NCI-H2227 (cell line): ENCODE measurements around the gene EPX.

Experiments
- DNase-seq: peaks from one replicate; lab custom pipeline; 2025; ENCODE audit not compliant: unreplicated experiment; lab: John Stamatoyannopoulos, UW

EPX gene

GRCh38 chr17:58184986-58185761 lies 7.4 kb upstream of the EPX start:
- no peak for DNase-seq

DNA sequence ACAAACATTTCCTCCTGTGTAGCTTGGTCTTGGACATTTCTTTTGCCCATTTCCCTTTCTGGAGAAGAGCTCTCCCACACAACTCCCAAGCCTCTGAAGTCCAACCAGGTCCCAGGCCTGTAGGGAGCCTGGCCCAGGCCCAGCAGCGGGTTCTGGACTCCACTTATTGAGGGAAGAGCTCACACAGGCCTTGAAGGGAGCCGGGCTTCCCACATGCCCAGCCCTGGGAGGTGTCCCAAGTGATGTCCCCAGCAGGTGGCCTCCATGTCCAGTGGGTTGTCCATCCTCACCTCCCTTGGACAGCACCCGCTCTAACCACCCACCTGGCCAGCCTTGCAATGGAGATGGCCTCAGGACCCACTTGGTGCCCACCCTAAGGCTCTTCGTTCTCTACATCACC lies 5.9 kb upstream of the EPX start:
- DNase-seq, result no peak

GRCh38 chr17:58187063-58187462 lies 5.5 kb upstream of the EPX start:
- DNase-seq, result no peak

DNA sequence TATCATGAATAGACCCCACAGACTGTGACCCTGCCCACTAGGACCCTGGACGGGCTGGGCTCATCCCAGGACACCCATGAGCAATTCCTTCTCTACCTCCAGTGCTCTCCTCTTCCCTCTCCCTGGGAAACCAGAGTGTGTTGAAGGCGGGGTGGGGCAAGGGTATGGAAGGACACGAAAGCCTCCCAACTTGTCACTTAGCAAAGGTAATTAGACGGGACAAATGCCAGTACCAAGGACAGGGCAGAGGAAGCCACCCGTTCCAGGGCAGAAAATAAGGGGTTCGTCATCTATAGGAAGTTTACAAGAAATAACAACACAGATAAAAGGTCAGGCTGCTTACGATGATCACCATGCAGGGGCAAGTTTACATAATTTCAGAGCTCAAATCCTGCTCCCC lies 4.9 kb upstream of the EPX start:
- DNase-seq, result no peak

DNA sequence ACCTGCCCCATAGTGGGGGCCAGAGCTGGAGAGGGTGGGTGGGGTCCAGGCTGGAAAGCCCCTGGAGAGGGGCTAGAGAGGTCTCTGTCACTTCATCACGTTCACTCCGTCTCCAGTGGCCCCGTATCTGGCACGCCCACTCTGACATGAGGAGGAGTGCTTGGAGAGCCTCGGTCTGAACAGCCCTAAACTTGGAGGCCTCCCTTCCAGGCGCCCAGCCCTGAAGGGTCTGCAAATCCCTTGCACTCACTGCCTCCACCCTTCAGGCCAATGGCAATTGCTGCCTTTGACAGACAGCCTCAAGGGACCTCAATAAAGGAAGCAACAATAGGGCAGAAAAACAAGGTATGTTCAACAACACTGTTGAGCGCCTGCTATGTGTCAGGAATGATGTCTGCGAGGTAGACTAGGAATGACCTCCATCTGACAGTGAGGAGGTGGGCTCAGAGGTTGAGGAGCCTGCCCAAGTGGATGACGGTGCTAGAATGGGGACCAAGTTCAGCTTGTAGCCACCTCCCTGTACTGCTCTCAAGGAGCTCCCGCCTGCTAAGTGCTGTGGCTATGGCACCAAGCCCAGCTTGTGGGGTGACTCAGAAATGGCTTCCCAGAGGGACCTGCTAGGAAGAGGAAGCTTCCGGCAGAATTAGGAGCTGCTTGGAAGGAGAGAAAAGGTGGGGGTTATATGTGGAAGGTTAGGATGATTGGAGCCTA lies 2.9 kb upstream of the EPX start:
- no peak for DNase-seq

DNA sequence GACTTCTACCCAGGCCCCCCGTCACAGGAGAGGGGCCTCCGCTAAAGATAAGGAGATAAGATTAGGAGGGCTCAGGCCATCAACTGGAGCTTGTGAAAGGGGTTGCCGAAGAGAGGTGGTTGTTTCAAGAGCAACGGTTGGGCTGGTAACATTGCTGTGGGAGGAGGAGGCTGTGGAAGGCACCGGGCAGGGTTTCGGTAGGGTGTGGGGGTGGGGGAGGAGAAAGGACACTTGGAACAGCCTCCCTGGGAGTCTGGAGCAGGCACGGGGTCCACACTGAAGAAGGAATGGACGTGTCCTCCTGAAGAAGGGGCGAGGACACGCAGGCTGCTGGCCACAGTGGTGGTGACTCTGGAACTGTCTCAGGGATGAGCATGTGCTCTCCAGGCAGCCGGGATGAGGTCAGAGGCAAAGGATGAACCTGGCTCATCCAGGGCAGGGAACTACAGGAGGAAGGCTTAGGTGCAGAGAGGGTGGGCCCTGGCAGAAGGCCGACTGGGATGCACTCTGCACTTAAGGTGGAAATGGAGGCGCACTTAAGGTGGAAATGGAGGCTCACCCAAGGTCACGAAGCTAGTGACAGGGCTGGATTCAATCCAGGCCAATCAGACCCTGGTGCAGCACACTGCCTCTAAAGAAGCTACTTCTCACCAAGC lies 1.2 kb upstream of the EPX start:
- DNase-seq, result no peak

DNA sequence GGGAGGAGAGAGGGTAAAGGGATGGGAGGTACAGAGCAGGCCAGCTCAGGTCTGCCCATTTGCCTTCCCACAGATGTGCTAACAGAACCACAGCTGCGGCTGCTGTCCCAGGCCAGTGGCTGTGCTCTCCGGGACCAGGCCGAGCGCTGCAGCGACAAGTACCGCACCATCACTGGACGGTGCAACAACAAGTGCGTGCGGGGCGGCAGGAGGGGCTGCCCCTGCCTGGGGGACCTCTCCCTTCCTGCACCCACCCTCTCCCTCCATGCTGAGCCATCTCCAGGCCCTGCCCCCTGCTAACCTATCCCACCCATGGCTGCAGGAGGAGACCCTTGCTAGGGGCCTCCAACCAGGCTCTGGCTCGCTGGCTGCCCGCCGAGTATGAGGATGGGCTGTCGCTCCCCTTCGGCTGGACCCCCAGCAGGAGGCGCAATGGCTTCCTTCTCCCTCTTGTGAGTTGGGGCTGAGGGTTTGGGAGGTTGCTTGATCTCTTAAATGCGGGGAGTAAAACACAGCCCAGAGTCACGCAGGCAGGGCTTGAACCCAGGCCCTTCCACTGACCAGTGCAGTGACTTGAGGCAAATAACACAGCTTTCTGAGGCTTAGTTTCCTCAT lies 1.2 kb downstream of the EPX start:
- DNase-seq, result no peak

- DNase-seq, result no peak
Observed at GRCh38 chr17:58195518-58196123, 3.1 kb downstream of the EPX start.

DNA sequence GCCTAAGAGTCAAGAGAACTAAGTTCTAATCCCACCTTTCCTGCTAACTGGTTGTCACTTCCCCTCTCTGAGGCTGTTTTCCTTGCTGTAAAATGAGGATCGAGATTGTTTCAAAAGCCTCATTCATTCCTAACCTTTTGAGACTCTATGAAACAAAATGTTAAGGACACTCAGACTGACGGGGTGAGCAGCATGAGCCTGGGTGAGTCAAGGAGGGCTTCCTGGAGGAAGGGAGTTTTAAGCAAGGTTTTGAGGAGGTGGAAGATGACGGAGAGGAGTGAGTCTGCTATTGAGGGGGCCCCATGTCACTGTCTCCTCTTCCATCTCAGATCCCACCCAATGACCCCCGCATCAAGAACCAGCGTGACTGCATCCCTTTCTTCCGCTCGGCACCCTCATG lies 4.1 kb downstream of the EPX start:
- DNase-seq, result no peak

DNA sequence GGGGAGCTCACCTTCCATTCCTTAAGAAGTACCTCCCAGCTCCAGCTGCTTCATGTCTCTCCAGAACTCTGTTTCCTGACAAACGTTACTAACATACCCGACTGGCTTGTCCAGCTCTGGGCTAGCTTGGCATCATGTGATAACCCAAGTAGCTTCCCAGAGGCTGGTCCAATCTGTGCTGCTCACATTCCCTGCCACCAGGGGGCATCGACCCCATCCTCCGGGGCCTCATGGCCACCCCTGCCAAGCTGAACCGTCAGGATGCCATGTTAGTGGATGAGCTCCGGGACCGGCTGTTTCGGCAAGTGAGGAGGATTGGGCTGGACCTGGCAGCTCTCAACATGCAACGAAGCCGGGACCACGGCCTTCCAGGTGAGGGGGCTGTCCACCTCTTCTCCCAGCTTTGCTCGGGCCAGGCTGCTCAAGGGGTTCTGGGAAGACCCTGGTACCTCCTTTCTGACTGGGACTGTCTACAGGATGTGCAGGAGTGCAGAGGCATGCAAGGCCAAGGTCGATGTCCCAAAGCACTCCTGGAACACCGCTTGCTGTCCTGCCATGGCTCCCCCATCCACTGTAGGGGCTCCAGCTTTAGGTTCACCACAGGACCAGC lies 7.6 kb downstream of the EPX start:
- peak; percentile 83 for DNase-seq

- no peak for DNase-seq
Observed at GRCh38 chr17:58202859-58203258, 10.3 kb downstream of the EPX start.

GRCh38 chr17:58204796-58205195 lies 12.3 kb downstream of the EPX start:
- no peak for DNase-seq

DNA sequence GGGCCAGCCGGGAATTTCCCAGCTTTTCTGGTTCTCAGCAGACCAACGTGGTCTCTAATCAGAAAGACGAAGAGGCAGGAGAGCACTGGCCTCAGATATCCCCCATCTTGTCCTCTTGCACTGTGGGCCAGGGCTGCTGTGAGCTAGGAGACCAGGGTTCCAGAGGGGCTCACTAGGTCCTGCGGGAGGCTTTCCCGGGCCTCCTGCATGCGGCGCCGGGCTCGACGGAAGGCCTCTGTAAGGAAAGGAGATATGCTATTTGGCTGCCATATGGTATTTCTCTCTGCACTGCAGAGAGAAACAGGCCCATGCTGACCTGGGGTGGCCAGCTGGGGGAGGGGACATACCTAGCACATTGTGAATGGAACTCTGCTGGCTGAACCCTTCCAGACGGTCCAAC lies 13.4 kb downstream of the EPX start:
- no peak for DNase-seq

- DNase-seq, result no peak
Observed at GRCh38 chr17:58207451-58207850, 14.9 kb downstream of the EPX start.

GRCh38 chr17:58208344-58208743 lies 15.8 kb downstream of the EPX start:
- no peak for DNase-seq

GRCh38 chr17:58210922-58211321 lies 18.4 kb downstream of the EPX start:
- DNase-seq, result no peak

DNA sequence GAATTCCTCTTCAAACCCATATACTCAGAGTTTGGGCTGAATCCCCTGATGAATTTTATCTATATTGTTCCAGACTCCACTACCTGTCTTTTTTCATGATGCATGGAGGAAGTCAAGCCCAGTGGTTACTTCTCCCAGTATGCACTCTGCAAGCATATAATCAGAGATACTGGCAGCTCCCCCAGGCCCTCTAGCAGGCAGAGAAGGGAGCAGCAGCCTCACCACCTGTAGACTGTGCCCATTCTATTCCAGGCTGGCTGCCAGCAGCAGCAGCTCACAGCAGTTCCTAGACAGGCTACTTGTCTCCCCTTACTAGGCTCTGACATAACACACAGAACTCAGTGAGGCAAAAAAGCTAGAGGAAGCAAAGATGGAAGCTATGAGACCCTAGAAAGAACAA lies 23.2 kb downstream of the EPX start:
- DNase-seq, result no peak

DNA sequence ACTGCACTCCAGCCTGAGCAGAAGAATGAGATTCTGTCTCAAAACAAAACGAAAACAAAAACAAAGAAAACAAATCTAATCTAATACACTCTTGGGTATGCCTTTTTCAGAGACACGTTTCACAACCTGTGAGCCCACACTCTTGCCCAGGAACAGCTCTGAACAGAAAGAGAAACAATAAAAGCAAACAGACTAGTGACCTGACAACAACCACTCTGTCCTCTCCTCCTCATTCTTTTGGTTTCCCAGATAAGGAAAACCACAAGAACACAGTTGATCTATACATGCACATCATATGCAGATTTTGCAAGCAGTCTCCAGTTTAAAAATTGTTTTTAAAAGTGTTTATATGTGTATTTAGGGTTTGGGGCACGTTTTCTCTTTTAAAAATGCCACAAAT lies 25.2 kb downstream of the EPX start:
- no peak for DNase-seq

DNA sequence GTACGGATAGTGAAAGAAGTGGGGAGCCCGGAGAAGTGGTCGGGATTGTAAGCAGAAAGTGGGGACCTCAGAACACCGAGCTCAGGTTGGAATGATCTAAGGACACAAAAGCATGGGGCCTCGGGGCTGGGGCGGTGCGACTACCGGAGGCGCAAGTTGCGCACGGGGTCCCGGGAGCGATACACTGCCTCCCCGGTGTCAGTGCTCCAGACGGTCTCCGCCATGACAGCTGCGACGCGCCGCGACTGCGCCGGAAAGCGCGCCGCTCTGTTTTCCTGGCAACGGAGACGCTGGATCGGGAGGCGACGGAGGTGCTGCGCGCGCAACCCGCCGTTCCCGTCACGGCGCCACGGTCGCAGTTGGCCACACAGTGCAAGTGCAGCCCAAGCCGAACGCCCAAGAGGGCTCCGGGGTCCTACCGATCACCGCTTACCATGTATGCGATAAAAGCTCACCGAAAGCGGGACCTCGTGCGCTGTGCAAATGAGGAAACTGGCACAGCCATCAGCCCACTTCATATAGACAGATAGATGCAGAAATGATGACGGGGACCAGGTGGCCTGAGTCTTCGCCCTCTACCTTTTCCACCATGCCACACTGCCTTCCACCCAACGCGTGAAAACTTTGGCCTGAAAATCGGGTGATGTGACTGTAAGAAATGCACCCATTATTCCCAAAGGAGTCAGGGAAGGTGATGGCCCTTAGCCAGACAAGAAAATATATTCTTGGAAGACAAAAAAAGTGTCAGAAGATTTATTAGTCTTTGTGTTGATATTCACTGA lies 26.7 kb downstream of the EPX start, which contains the start of gene MKS1:
Gene MKS1 (minus strand): TSS at position 249 of the 782 bp plus-strand sequence. CDS start 25 bp downstream, at position 224.
- peak; percentile 98 for DNase-seq

DNA sequence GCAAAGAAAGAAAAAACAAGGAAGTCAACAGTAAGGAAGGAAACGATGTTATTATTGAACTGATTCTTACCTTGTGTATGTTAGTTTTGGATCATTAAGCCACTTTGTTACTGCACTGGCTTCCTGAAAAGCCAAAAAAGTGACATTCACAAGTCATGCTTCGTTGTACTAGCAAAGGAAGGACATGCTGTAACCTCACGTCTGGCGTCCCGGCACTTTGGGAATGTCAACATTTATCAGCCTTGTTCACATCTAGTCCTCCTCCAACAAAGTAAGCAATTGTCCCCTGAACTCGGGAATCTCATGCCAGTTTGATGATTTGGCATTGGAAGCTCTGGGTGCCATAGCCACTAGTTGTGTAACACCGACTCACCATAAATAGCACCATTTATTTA lies 27.3 kb downstream of the EPX start:
- no peak for DNase-seq
